HG02588 (cell line): ENCODE measurements around the gene EIF3L.
"Not testable (repeated sequence)": the region's sequence is repeated elsewhere in the genome, so short reads cannot be mapped to it uniquely, and the experiment has no call there.

Experiments
- ATAC-seq: cut with Tn5 transposase; IDR thresholded peaks from one replicate; pipeline ENCODE4 v1.9.1; 2021; ENCODE audit warnings: mild to moderate bottlenecking, moderate library complexity; ENCODE audit not compliant: unreplicated experiment

The EIF3L gene

DNA sequence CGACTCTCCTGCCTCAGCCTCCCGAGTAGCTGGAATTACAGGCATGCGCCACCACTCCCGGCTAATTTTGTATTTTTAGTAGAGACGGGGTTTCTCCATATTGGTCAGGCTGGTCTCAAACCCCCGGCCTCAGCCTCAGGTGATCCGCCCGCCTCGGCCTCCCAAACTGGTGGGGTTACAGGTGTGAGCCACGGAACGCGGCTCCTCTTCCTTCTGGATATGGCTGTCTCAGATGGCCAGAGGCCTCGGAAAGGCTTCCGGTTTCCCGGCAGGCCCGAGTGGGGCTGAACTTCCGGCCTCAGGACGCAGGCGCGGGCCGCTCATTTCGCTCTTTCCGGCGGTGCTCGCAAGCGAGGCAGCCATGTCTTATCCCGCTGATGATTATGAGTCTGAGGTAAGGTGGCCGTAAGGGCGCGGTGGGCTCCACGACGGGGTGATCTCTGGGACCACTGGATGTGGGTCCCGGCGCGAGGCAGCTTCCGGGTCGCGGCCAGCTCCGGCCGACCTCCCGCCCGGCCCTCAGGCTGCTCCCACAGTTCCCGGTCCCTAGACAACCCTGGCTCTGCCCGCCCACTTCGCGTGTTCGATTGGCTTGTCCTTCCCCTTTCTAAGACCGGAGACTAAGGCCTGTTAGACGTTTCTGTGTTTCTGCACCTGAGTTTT lies at the start of gene EIF3L:
EIF3L (plus strand) TSS at position 331 of the 663 bp plus-strand sequence; CDS start at position 362, 31 bp downstream.
- ATAC-seq: peak; percentile 65

GRCh38 chr22:37799979-37800378 lies 49.2 kb upstream of the EIF3L start:
- ATAC-seq: not testable (repeated sequence)

- no peak for ATAC-seq
Observed at GRCh38 chr22:37801946-37802309, 47.3 kb upstream of the EIF3L start.

- ATAC-seq: no peak
Observed at GRCh38 chr22:37802310-37803194, 46.7 kb upstream of the EIF3L start.

DNA sequence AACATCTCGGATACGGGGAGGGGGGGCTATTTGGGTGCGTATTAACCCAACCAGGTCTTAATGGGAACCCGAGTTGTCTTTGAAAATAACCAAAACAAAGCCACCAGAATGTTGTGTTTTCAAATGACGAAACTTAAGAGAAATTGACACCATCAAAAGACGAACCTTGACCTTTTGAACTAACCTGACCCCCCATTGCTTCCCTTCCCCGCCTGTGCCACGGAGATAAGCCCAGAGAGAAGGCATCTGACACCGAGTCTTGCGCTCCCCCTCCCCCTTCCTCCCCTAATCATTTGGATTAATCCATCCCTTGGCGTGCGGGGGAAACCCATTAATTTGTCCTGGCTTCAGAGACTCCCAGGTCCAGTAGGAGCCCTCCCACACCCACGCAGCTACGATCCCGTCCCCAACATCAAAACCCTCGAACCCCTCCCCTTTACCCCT lies 46.0 kb upstream of the EIF3L start:
- no peak for ATAC-seq

- ATAC-seq: no peak
Observed at GRCh38 chr22:37803639-37804351, 45.4 kb upstream of the EIF3L start.

DNA sequence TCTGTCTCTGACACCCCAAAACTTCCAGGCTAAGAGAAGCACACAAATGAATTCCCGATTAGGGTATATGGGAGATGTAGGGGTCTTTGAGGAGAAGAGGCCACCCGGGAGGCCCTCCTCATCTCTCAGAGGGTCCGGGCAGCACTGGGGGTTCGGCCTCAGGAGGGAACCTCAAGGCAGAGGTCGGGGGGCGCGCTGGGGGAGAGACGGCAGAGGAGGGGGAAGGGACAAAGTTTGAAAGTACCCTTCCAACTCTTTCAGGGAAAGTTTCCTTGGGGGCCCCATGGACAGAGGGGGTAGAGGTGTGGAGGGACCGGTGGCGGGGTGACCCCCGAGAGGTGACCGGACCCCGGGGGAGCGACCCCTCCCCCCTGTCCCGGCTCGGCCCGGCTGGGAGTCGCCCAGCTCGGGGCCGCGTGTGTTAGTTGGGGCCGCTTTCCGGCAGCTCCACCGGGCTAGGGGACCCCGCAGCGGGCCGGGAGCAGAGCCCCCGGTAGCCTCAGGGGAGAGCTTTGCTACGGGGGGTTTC lies 44.8 kb upstream of the EIF3L start:
- no peak for ATAC-seq

GRCh38 chr22:37804881-37805809 lies 44.1 kb upstream of the EIF3L start:
- no peak for ATAC-seq

- no peak for ATAC-seq
Observed at GRCh38 chr22:37805810-37806277, 43.4 kb upstream of the EIF3L start.

- ATAC-seq: no peak
Observed at GRCh38 chr22:37806409-37807333, 42.5 kb upstream of the EIF3L start.

- ATAC-seq: peak; percentile 73
Observed at GRCh38 chr22:37807410-37808293, 41.6 kb upstream of the EIF3L start, which contains the start of gene GCAT. Gene GCAT, plus strand, starts transcription at chr22:37807934. Its CDS starts 34 bp downstream, at chr22:37807968.

GRCh38 chr22:37808294-37808657 lies 40.9 kb upstream of the EIF3L start:
- no peak for ATAC-seq

DNA sequence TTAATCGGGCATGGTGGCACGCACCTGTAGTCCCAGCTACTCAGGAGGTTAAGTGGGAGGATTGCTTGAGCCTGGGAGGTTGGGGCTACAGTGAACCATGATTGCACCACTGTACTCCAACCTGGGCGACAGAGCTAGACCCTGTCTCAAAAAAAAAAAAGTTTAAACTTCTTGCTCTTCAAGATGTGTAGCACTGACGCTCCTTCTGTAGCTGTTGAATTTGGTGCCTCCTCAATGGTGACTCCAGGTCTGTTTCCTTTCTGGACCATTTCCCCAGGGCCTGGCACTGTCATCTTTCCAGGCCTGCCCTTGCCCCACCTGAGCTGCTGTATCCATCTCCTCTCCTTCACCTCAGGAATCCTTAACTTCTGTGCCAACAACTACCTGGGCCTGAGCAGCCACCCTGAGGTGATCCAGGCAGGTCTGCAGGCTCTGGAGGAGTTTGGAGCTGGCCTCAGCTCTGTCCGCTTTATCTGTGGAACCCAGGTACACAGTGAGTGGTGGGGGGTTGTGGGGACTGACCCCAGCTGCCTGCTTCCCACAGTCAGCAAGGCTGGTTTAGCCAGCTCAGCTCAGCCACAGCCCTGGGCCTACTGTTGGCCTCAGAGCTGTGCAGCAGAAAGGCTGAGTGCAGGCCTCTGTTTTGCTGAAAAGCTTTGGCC lies 39.4 kb upstream of the EIF3L start:
- no peak for ATAC-seq

- no peak for ATAC-seq
Observed at GRCh38 chr22:37811867-37812266, 37.4 kb upstream of the EIF3L start.

- ATAC-seq: no peak
Observed at GRCh38 chr22:37812869-37813678, 36.1 kb upstream of the EIF3L start.

- ATAC-seq: no peak
Observed at GRCh38 chr22:37815593-37815992, 33.6 kb upstream of the EIF3L start.
